NCI-H69 (cell line): ENCODE data around the gene GLDC.
"Not testable (repeated sequence)": the region's sequence is repeated elsewhere in the genome, so short reads cannot be mapped to it uniquely, and the experiment has no call there.

Experiments used
- DNase-seq: peaks from one replicate; lab custom pipeline; 2025; lab: John Stamatoyannopoulos, UW

The GLDC gene

DNA sequence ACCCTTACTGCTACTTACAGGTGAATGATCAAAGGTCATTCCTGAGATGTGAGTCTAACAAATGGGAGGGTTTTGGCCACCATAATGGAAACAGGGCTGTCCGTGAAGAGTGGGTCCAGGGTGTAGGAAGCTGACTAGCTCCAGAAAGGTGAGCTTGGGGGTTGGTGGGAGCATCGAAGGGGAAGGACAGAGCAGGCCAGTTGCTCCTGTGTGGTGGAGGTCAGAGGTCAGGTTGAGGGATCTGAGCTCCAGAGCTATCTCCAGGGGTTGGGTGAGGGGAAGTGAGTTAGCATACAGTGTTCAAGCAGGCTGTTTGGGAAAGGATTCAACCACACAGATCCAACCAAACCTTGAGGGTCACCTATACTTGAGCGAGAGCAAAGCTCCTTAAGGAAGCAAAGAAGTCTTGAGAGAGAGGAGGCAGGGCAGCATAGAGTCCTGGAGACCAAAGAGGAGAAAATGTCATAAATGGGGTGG is 18.7 kb upstream of the GLDC start:
- no peak for DNase-seq

DNA sequence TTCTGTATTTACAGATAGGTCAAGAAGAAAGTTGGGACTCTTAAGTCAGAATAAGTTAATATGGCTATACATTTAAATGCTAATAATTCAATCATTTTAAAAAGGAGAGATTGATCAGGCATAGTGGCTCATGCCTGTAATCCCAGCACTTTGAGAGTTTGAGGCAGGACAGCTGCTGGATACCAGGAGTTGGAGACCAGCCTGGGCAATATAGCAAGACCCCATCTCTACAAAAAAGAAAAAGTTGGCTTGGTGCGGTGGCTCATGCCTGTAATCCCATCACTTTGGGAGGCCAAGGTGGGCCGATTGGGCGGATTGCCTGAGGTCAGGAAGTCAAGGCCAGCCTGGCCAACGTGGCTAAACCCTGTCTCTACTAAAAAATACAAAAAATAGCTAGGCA is 15.0 kb upstream of the GLDC start:
- no peak for DNase-seq

DNA sequence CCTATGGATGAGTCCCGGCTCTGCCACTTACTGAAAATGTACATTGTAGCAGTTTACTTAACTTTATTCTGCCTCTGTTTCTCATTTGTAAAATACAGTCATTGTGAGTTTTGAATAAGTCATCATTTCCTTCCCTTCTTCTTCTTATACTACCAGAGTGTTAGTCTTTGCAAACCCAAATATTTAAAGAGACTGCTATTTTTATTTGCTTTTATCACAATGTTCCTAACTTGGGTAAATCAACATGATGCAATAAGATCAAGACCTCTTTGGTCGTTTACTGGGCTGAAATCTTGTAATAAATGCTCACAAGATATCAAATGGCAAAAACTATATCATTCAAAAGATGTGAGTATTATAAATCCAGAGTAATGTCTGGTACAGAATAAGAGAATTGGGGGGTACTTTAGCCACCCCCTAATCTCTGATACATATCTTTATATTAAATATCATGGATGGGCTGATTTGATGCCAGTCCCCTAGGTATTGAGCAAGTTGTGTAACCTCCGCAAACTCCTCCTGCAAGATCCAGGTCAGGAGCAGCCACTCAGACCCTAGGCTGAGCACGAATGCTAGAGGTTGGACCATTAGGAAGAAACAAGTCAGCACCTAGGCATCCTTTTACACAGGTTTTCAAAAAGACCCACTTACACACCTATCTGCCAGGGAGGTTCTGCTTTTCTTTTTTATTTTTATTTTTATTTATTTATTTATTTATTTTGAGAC is 13.3 kb upstream of the GLDC start:
- no peak for DNase-seq

DNA sequence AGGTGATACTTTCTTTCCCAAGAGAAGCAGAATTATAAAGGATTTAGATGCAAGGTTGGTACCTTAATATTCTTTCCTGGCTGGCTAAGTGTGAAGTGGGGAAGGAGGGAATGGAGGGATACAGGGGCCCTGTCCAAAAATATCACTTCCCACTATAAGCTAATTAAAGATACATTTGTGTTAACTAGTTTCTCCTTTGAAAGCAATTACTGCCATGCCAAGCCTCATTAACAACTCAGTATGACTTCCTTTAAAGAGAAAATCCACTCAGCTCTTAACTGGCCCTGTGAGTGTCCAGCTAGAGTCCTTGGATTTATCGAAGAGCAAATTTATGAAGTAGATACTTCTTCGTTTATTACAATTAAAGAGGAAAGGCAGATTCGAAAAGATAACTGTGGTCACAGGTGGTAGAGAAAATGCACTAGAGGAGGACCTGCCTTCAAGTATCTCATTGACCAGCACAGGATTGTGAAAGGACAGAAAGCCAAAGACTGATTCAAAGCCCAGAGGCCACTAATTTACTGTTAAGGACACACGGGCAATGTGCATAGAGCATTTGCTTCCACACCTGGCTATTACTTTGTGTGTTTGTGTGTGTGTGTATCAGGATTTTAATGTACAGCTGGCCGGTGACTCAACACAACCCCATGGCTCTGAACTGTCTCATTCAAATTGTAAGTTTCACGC is 11.2 kb upstream of the GLDC start:
- DNase-seq, result peak; percentile 77

DNA sequence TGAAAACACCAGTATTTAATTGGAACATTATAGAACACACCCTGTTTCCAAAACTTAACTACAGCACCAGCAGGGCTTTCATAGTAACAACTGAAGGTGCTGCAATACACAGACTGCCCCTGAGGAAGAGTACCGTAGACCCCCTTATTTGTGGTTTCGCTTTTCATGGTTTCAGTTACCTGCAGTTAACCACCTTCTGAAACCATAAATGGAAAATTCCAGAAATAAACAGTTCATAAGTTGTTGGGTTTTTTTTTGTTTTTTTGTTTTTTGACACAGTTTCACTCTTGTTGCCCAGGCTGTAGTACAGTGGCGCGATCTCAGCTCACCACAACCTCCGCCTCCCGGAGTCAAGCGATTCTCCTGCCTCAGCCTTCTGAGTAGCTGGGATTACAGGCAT is 9.5 kb upstream of the GLDC start:
- no peak for DNase-seq

DNA sequence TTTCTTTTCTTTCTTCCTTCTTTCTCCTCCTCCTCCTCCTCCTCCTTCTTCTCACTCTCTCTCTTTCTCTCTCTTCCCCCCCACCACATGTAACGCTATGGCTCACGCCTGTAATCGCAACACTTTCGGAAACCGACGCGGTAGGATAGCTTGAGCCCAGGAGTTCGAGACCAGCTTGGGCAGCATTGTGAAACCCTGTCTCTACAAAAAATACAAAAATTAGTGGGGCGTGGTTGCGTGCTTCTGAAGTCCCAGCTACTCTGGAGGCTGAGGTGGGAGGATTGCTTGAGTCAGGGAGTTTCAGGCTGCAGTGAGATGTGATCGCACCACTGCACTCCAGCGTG is 736 bp upstream of the GLDC start:
- DNase-seq, result no peak

DNA sequence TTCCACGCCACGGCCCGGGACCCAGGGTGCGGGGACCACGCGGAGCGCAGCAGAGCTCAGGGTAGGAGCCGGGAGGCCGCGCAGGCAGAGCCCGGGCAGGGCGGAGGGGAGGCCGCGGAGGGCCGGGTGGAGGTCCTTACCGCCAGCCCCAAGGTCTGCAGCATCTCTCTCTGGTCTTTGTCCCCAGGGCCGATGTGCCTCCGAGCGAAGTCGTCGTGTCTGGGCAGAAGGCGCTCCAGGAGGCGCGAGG is 499 bp downstream of the GLDC start:
- DNase-seq, result peak; percentile 22

DNA sequence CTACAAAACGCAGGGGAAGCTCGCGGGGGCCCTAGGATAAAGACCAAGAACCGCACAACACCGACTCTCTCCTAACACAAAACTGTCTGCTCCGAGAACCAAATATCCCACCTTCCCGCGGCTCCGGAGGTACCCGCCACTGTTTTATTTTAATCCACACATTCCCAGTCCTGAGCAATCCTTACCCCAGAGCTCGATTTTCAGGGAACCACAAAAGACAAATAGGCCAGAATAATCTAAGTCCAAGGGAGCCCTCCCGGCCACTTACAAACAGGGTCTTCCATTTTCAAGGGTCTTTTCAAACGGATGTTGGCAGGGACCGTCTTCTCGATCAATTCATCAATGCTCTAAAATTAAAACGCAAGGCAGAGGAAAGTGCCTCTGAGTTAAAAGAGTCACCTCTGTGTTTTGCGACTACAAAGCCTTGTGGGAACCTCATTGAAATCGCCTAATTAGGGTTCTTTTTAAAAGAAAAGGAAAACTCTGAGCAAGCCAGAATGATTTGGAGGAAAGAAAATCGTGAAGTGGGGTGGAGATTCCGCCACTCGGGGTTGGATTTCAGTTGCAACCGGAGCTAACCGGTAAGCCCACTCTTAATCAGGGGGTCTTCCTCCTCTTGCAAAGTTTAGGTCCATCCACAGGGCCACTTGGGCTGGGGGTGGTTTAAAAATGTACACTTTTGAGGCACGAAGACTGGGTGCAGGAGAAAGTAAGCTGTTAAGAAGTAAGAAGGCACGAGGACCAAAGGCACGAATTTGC is 1.0 kb downstream of the GLDC start:
- DNase-seq, result peak; percentile 27

DNA sequence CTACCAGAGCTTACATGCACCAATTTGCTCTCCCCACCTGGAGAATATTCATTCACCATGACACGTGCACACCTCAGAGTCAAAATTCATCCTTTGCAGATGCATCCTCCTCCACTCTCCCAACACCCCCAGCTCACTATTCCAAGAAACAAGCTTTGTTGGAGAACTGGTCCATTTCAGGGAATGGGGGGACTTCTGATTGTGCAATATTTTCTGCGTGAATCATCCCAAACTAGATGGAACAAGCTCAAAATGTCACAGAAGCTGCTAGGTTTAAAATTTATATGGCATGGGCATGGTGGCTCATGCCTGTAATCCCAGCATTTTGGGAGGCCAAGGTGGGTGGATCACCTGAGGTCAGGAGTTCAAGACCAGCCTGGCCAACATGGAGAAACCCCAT is 3.6 kb downstream of the GLDC start:
- DNase-seq, result no peak

DNA sequence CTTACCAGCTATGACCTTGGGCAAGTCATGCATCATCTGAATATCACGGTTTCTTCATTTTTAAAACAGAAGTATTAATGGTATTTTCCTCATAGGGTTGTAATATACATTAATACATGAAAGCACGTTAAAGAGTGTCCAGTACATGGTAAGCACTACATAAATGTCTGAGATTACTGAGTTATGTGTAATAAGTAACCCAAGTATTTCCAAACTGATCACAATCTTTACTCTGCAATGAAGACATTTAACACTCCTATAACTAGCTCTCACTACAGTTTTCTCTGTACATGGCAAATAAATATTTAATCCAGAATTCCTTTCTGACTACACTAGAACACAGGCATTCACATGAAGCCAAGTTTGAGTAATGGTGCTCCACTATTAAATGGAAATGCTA is 4.0 kb downstream of the GLDC start:
- no peak for DNase-seq

DNA sequence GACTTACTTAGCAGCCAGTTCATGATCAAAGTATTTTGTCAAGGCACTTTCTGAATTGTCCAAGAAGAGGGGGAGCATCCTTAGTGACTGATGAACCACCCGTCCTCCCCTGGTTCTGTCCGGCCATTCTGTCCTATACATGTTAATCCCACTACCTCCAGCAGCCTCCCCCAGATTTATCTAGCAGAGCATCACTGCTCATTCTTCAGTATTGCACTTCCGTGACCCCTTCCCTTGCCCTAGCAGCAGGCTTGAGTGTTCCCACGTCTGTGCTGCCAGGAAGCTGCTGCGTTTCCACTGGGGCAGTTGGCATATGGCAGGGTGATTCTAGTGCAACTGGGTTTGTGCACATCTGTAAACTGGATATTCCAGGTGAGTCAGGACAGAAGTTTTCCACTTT is 4.5 kb downstream of the GLDC start:
- no peak for DNase-seq

DNA sequence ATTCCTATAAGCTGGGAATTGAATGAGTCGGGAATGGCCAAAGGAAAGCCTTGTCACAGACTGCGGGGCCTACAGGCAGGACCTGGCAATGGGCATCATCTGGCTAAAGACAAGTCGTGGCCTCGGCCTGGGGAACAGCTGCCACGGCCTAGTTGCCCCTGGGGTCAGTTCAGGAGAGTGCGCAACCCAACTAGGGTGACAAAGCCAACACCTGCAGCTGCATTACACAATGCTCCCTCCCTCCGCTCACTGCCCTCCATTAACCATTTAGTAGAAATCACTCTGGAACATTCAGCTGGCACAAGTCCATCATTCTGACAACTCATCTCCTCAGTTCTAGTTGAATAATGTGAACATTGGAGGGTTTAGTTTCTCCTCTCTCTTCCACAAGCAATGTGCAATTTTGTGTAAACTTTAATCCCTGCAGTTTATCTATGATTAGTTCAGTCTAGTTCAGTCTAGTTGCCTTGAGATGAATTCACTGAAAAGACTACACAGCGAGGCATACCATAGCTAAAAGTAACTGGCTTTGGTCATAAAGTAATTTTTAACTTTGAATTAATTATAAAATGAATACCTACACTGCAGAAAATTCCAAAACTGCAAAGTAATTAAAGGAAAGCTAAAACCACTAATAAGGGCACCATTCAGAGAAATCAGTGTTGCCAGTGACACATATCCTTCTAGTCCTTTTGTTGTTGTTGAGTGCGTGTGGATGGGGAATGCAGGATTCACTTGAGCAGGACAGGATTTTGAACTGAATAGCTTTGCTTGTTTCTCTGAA is 5.1 kb downstream of the GLDC start:
- no peak for DNase-seq

DNA sequence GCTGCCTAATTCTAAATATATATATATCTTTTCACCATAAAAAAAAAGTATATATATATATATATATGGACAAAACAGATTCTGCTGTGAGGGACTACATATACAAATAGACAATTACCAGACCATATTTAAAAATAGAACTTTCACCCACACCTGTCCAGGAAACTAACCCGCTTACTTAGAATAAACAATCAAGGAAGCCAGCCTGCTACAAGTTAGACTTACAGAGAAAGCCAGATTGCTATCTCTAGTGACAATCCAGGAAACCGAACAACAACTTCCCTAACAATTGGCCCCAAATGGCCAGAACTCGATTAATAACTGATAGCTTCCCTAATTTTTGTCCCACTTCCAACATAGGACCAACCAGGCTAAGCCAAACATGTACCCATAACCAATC is 5.9 kb downstream of the GLDC start:
- DNase-seq, result no peak

DNA sequence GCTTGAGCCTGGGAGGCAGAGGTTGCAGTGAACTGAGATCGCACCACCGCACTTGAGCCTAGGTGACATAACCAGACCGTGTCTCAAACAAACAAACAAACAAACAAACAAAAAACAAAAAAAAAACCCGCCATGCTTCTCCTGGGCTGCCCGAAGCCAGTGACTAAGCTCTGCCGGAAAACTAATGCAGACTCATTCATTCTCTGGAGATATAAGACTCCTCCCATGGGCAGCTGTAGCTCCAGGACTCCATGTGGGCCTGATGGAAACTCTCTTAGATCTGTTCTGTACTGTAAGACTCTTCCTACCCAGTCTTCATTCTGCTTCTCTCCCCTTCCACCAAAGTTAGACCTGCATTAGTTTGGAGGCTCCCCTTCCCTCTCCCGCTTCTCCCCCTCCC is 11.1 kb downstream of the GLDC start:
- DNase-seq, result no peak

DNA sequence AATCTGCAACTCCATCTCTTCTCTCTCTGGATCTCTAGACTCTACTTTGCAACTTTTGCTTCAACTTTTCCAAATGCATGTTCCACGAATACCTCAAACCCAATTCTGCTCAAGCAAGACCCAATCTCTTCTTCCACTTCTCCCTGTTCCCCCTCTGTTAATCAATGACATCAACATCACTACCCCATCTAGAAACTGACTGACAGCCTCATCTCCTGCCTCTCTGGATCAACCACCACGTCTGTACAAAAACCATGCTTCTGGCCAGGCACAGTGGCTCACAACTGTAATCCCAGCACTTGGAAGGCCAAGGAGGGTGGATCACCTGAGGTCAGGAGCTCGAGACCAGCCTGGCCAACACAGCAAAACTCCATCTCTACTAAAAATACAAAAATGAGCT is 12.2 kb downstream of the GLDC start:
- DNase-seq, result no peak

DNA sequence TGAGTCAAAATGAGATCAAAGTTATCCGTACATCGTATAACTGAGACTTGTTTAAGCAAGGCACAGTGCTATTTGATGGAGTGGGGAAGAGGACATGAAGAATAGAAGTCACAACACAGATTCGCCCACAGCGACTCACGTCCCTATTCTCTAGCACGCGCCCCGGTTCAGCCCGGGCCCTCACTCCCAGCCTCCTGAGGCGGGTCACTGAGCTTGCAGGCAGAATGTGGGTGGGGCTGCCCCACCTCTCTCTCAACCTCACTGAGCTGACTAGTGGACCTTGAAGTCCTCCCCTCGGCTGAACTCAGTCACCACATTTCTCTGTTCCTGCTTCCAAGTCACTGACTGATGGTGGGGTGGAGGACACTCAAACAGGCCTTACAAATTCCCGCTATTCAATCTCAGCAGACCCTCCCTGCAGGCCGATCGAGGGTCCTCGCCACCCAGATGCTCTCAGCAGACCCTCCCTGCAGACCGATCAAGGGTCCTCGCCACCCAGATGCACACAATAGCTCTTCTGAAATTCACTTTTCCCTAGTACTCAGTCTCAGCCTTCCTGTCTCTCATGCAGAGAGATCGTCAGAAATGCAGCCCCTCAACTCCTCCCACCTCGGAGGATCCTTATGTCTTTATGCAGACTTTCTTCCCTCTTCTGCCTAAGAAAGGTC is 12.9 kb downstream of the GLDC start:
- no peak for DNase-seq

DNA sequence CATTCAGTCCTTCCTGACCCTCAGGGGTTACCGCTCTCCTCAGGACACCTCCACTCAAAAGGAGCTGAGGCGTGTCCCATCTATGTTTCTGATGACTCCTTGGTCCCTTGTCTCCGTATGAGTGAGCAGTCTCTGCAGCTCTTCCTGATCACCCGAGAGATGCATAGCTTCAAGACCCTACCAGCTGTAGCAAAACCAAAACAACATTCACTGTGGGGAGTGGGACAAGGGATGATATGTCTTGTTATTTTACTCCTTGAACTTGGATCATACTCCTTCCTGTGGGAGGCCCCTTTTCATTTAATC is 14.4 kb downstream of the GLDC start:
- DNase-seq, result no peak

DNA sequence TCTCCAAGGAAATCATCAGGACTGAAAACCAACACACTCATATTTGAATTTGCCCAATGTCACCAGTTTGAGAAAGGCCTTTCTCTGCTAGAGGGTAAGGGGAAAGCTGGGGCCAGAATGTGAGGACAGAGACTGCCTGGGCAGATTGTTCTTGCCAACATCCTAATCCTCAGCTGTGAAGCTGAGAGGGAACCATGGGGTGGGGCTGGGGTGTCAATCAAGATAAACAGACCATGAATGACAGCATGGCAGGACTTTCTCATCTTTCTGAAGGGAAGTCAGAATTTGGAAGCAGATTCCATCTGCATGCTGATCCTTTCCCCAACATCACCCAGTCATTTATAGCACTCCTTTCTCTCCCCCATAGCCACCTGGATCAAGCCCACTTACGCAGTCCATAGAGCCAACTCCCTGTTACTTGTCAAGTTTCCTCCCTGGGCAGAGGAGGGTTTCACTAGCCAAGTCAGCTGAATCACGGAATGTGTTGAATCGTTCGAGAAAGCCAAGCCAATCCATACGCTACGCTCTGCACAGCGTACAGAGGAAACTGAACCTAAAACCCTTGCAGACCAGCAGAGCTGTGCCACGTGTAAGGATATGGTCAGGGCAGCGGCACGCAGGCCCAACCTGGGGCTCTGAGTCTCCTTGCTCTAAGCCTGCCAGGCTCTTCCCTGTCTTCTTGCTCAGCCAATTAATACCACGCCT is 14.9 kb downstream of the GLDC start:
- DNase-seq, result no peak

DNA sequence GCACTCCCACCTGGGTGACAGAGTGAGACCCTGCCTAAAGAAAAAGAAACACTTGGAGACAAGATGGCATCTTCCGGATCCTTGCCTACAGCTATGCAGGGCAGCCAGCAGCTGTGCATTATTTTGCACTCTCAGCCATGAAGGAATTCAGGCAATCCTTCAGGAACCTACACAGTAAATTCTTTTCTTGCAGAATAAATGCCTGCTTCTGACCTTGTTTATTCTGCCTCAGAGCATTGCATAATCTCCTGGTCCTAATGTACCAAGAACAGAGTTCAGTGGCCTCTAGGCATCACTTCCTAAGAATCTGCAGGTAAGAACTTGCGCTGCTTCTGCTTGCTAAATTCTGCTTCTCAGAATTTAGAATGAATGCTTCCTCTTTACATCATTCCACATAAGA is 16.8 kb downstream of the GLDC start:
- no peak for DNase-seq

DNA sequence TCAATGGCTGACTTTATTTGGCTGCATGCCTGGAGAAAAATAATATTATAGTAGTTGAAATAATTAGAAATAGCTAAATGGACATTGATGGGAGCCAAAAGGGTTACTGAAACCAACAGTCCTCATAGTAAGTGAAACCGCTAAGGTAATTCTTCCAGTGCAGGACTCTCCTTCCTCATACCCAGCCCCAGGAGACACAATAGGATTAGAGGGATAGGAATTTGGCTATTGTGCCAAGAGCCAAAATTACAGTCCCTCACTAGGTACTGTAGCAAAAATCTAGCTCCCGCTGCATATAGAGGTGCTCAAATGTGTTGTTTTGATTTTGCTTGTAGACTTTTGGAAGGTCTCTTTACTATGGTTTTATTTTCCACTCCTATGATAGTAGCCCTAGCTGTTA is 20.2 kb downstream of the GLDC start:
- no peak for DNase-seq

DNA sequence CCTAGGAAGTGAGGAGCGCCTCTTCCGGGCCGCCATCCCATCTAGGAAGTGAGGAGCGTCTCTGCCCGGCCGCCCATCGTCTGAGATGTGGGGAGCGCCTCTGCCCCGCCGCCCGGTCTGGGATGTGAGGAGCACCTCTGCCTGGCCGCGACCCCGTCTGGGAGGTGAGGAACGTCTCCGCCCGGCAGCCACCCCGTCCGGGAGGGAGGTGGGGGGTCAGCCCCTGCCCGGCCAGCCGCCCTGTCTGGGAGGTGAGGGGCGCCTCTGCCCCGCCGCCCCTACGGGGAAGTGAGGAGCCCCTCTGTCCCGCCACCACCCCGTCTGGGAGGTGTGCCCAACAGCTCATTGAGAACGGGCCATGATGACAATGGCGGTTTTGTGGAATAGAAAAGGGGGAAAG is 22.7 kb downstream of the GLDC start:
- DNase-seq, result not testable (repeated sequence)

DNA sequence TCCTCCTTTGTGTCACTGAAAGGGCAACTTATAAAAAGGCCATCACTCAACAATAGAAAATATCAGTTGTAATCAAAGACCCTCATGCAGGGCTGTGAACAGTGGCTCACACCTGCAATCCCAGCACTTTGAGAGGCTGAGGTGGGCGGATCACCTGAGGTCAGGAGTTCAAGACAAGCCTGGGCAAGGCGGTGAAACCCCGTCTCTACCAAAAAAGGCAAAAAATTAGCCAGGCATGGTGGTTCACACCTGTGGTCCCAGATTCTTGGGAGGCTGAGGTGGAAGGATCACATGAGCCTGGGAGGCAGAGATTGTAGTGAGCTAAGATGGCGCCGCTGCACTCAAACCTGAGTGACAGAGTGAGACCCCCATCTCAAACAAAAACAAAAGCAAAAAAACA is 24.7 kb downstream of the GLDC start:
- no peak for DNase-seq
